ENCODE measurements around the gene KLHL29. TPM values are rescaled to one million over a fixed set of nuclear protein-coding genes. Genes with fewer than 3 reads are reported as not detected.

The KLHL29 gene
- polyA plus RNA-seq, 2 donors, result 2.1 to 3.8 TPM

DNA sequence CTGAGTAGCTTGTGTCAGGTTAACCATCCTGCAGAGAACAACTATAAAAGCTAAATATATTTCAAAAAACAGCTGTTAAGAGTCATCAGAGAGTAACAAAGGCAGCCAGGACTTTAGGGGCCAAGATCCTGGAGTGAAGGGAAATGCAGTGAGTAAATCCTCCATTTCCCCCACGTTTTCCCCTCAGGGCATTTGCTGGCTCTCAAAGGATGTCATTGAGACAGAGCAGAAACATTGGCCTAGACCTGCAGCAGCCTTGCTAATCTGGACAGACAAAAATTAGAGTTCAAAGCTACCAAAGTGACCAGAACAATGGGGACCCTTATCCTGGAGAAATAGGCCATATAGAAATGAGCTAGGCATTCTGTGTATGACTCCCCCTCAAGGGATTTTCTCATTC lies 21.1 kb upstream of the KLHL29 start:
- Histone ChIP-seq H3K27ac (ENCODE audit: low read depth in 2 of 2, low read length in 1 of 2) (no peak overlapping the region), H3K4me1 (ENCODE audit: control insufficient read depth in 2 of 2, insufficient read depth in 2 of 2, low read length in 1 of 2) (no peaks in the 10 kb centered on the region), H3K4me3 (ENCODE audit: low read depth in 1 of 2, low read length in 2 of 2) (no peak overlapping the region), H3K27me3 (ENCODE audit: control insufficient read depth in 1 of 2, insufficient read depth in 2 of 2, low read length in 2 of 2) (no peaks in the 10 kb centered on the region), H3K36me3 (ENCODE audit: control insufficient read depth in 2 of 2, insufficient read depth in 2 of 2, low read length in 1 of 2) (no peaks in the 10 kb centered on the region), H3K9me3 (ENCODE audit: control insufficient read depth in 2 of 2, insufficient read depth in 1 of 2, low read depth in 1 of 2, low read length in 1 of 2) (no peaks in the 10 kb centered on the region)
- WGBS, 2 donors, result 20 to 26% methylated on average over 1 of the region's 1 CpG

DNA sequence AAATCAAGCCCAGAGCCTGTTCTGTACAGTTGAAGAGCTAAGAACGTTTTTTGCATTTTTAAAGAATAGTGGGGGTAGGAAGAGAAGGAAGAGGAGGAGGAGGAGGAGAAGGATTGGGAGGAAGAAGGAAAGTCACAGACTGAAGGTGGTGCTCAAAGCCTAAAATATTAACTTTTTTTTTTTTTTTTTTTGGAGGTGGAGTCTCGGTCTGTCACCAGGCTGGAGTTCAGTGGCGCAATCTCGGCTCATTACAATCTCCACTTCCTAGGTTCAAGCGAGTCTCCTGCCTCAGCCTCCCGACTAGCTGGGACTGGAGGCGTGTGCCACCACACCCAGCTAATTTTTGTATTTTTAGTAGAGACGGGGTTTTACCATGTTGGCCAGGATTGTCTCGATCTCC lies 18.3 kb upstream of the KLHL29 start:
- WGBS, 2 donors, result 58 to 68% methylated on average over 9 of the region's 9 CpGs

DNA sequence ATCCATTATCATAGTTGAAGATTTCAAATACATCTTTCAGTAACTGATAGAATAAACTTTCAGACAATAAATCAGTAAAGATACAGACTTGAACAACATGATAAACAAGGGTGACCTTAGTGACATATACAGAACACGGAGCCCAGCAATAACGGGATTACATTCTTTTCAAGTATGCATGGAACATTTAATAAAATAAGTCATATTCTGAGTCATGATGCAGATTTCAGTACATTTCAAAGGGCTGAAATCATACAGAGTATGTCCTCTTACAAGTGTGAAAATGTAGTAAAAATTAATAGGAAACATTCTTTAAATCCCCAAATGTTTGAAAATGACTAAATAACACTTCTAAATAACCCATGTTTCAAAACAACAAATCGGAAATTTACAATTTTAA lies 17.2 kb upstream of the KLHL29 start:
- Histone ChIP-seq H3K27ac (ENCODE audit: low read depth in 2 of 2, low read length in 1 of 2) (no peak overlapping the region), H3K4me3 (ENCODE audit: low read depth in 1 of 2, low read length in 2 of 2) (no peak overlapping the region), H3K36me3 (ENCODE audit: control insufficient read depth in 2 of 2, insufficient read depth in 2 of 2, low read length in 1 of 2) (no peaks in the 10 kb centered on the region), H3K27me3 (ENCODE audit: control insufficient read depth in 1 of 2, insufficient read depth in 2 of 2, low read length in 2 of 2) (no peaks in the 10 kb centered on the region), H3K9me3 (ENCODE audit: control insufficient read depth in 2 of 2, insufficient read depth in 1 of 2, low read depth in 1 of 2, low read length in 1 of 2) (no peaks in the 10 kb centered on the region), H3K4me1 (ENCODE audit: control insufficient read depth in 2 of 2, insufficient read depth in 2 of 2, low read length in 1 of 2) (no peaks in the 10 kb centered on the region)
- 45 to 60% methylated on average over 3 of the region's 3 CpGs for WGBS, 2 donors

More for the DNA sequence above, 18.3 kb upstream of the KLHL29 start:
- Histone ChIP-seq H3K27me3 (ENCODE audit: control insufficient read depth in 1 of 2, insufficient read depth in 2 of 2, low read length in 2 of 2) (no peaks in the 10 kb centered on the region), H3K4me1 (ENCODE audit: control insufficient read depth in 2 of 2, insufficient read depth in 2 of 2, low read length in 1 of 2) (no peaks in the 10 kb centered on the region), H3K27ac (ENCODE audit: low read depth in 2 of 2, low read length in 1 of 2) (no peak overlapping the region), H3K9me3 (ENCODE audit: control insufficient read depth in 2 of 2, insufficient read depth in 1 of 2, low read depth in 1 of 2, low read length in 1 of 2) (no peaks in the 10 kb centered on the region), H3K36me3 (ENCODE audit: control insufficient read depth in 2 of 2, insufficient read depth in 2 of 2, low read length in 1 of 2) (no peaks in the 10 kb centered on the region), H3K4me3 (ENCODE audit: low read depth in 1 of 2, low read length in 2 of 2) (no peak overlapping the region)

- Histone ChIP-seq H3K4me3 (ENCODE audit: low read depth in 1 of 2, low read length in 2 of 2) (no peak overlapping the region), H3K27ac (ENCODE audit: low read depth in 2 of 2, low read length in 1 of 2) (no peak overlapping the region), H3K9me3 (ENCODE audit: control insufficient read depth in 2 of 2, insufficient read depth in 1 of 2, low read depth in 1 of 2, low read length in 1 of 2) (no peaks in the 10 kb centered on the region), H3K36me3 (ENCODE audit: control insufficient read depth in 2 of 2, insufficient read depth in 2 of 2, low read length in 1 of 2) (no peaks in the 10 kb centered on the region), H3K27me3 (ENCODE audit: control insufficient read depth in 1 of 2, insufficient read depth in 2 of 2, low read length in 2 of 2) (no peaks in the 10 kb centered on the region), H3K4me1 (ENCODE audit: control insufficient read depth in 2 of 2, insufficient read depth in 2 of 2, low read length in 1 of 2) (no peaks in the 10 kb centered on the region)
- WGBS, 2 donors, result 89 to 90% methylated on average over 8 of the region's 8 CpGs
Measured at GRCh38 chr2:23373666-23374065, 11.3 kb upstream of the KLHL29 start.

- Histone ChIP-seq H3K9me3 (ENCODE audit: control insufficient read depth in 2 of 2, insufficient read depth in 1 of 2, low read depth in 1 of 2, low read length in 1 of 2) (no peaks in the 10 kb centered on the region), H3K27me3 (ENCODE audit: control insufficient read depth in 1 of 2, insufficient read depth in 2 of 2, low read length in 2 of 2) (no peaks in the 10 kb centered on the region), H3K27ac (ENCODE audit: low read depth in 2 of 2, low read length in 1 of 2) (no peak overlapping the region), H3K36me3 (ENCODE audit: control insufficient read depth in 2 of 2, insufficient read depth in 2 of 2, low read length in 1 of 2) (no peaks in the 10 kb centered on the region), H3K4me3 (ENCODE audit: low read depth in 1 of 2, low read length in 2 of 2) (no peak overlapping the region), H3K4me1 (ENCODE audit: control insufficient read depth in 2 of 2, insufficient read depth in 2 of 2, low read length in 1 of 2) (no peaks in the 10 kb centered on the region)
- 85 to 95% methylated on average over 3 of the region's 3 CpGs for WGBS, 2 donors
Measured at GRCh38 chr2:23375448-23375847, 9.5 kb upstream of the KLHL29 start.

GRCh38 chr2:23376075-23376474 lies 8.9 kb upstream of the KLHL29 start:
- H3K27ac ChIP-seq (ENCODE audit: low read depth in 2 of 2, low read length in 1 of 2), result no peak overlapping the region
- 67 to 83% methylated on average over 5 of the region's 5 CpGs for WGBS, 2 donors
- H3K4me3 ChIP-seq (ENCODE audit: low read depth in 1 of 2, low read length in 2 of 2), result no peak overlapping the region
- no peaks in the 10 kb centered on the region for H3K9me3 ChIP-seq (ENCODE audit: control insufficient read depth in 2 of 2, insufficient read depth in 1 of 2, low read depth in 1 of 2, low read length in 1 of 2)
- H3K4me1 ChIP-seq (ENCODE audit: control insufficient read depth in 2 of 2, insufficient read depth in 2 of 2, low read length in 1 of 2), result peaks cover 0 to 2% of the 10 kb centered on the region in 2 donors
- no peaks in the 10 kb centered on the region for H3K27me3 ChIP-seq (ENCODE audit: control insufficient read depth in 1 of 2, insufficient read depth in 2 of 2, low read length in 2 of 2)
- no peaks in the 10 kb centered on the region for H3K36me3 ChIP-seq (ENCODE audit: control insufficient read depth in 2 of 2, insufficient read depth in 2 of 2, low read length in 1 of 2)

- H3K9me3 ChIP-seq (ENCODE audit: control insufficient read depth in 2 of 2, insufficient read depth in 1 of 2, low read depth in 1 of 2, low read length in 1 of 2), result no peaks in the 10 kb centered on the region
- no peaks in the 10 kb centered on the region for H3K36me3 ChIP-seq (ENCODE audit: control insufficient read depth in 2 of 2, insufficient read depth in 2 of 2, low read length in 1 of 2)
- no peak overlapping the region for H3K27ac ChIP-seq (ENCODE audit: low read depth in 2 of 2, low read length in 1 of 2)
- 84 to 86% methylated on average over 8 of the region's 8 CpGs for WGBS, 2 donors
- no peaks in the 10 kb centered on the region for H3K27me3 ChIP-seq (ENCODE audit: control insufficient read depth in 1 of 2, insufficient read depth in 2 of 2, low read length in 2 of 2)
- H3K4me1 ChIP-seq (ENCODE audit: control insufficient read depth in 2 of 2, insufficient read depth in 2 of 2, low read length in 1 of 2), result peaks cover 0 to 2% of the 10 kb centered on the region in 2 donors
- H3K4me3 ChIP-seq (ENCODE audit: low read depth in 1 of 2, low read length in 2 of 2), result no peak overlapping the region
Measured at GRCh38 chr2:23376972-23377371, 8.0 kb upstream of the KLHL29 start.

GRCh38 chr2:23377771-23378170 lies 7.2 kb upstream of the KLHL29 start:
- H3K9me3 ChIP-seq (ENCODE audit: control insufficient read depth in 2 of 2, insufficient read depth in 1 of 2, low read depth in 1 of 2, low read length in 1 of 2), result no peaks in the 10 kb centered on the region
- WGBS, 2 donors, result 42 to 67% methylated on average over 4 of the region's 4 CpGs
- H3K4me3 ChIP-seq (ENCODE audit: low read depth in 1 of 2, low read length in 2 of 2), result no peak overlapping the region
- no peak overlapping the region for H3K27ac ChIP-seq (ENCODE audit: low read depth in 2 of 2, low read length in 1 of 2)
- H3K4me1 ChIP-seq (ENCODE audit: control insufficient read depth in 2 of 2, insufficient read depth in 2 of 2, low read length in 1 of 2), result peaks cover 0 to 2% of the 10 kb centered on the region in 2 donors
- H3K27me3 ChIP-seq (ENCODE audit: control insufficient read depth in 1 of 2, insufficient read depth in 2 of 2, low read length in 2 of 2), result no peaks in the 10 kb centered on the region
- H3K36me3 ChIP-seq (ENCODE audit: control insufficient read depth in 2 of 2, insufficient read depth in 2 of 2, low read length in 1 of 2), result no peaks in the 10 kb centered on the region

- 56 to 67% methylated on average over 2 of the region's 2 CpGs for WGBS, 2 donors
- Histone ChIP-seq H3K4me3 (ENCODE audit: low read depth in 1 of 2, low read length in 2 of 2) (no peak overlapping the region), H3K27me3 (ENCODE audit: control insufficient read depth in 1 of 2, insufficient read depth in 2 of 2, low read length in 2 of 2) (no peaks in the 10 kb centered on the region), H3K36me3 (ENCODE audit: control insufficient read depth in 2 of 2, insufficient read depth in 2 of 2, low read length in 1 of 2) (no peaks in the 10 kb centered on the region), H3K4me1 (ENCODE audit: control insufficient read depth in 2 of 2, insufficient read depth in 2 of 2, low read length in 1 of 2) (peaks cover 0 to 2% of the 10 kb centered on the region in 2 donors), H3K27ac (ENCODE audit: low read depth in 2 of 2, low read length in 1 of 2) (no peak overlapping the region), H3K9me3 (ENCODE audit: control insufficient read depth in 2 of 2, insufficient read depth in 1 of 2, low read depth in 1 of 2, low read length in 1 of 2) (no peaks in the 10 kb centered on the region)
Measured at GRCh38 chr2:23378496-23378895, 6.5 kb upstream of the KLHL29 start.

- WGBS, 2 donors, result 79 to 85% methylated on average over 7 of the region's 7 CpGs
- H3K27ac ChIP-seq (ENCODE audit: low read depth in 2 of 2, low read length in 1 of 2), result no peak overlapping the region
- no peak overlapping the region for H3K4me3 ChIP-seq (ENCODE audit: low read depth in 1 of 2, low read length in 2 of 2)
- no peaks in the 10 kb centered on the region for H3K36me3 ChIP-seq (ENCODE audit: control insufficient read depth in 2 of 2, insufficient read depth in 2 of 2, low read length in 1 of 2)
- peaks cover 0 to 2% of the 10 kb centered on the region in 2 donors for H3K4me1 ChIP-seq (ENCODE audit: control insufficient read depth in 2 of 2, insufficient read depth in 2 of 2, low read length in 1 of 2)
- H3K27me3 ChIP-seq (ENCODE audit: control insufficient read depth in 1 of 2, insufficient read depth in 2 of 2, low read length in 2 of 2), result no peaks in the 10 kb centered on the region
- H3K9me3 ChIP-seq (ENCODE audit: control insufficient read depth in 2 of 2, insufficient read depth in 1 of 2, low read depth in 1 of 2, low read length in 1 of 2), result no peaks in the 10 kb centered on the region
Measured at GRCh38 chr2:23379220-23379695, 5.7 kb upstream of the KLHL29 start.
